GM18870 (cell line): ENCODE data around the gene CLEC3B.
"Not testable (repeated sequence)": the region's sequence is repeated elsewhere in the genome, so short reads cannot be mapped to it uniquely, and the experiment has no call there.

Experiments used
- ATAC-seq: cut with Tn5 transposase; IDR thresholded peaks from one replicate; pipeline ENCODE4 v1.9.1; 2021; ENCODE audit warnings: moderate library complexity; ENCODE audit not compliant: unreplicated experiment

CLEC3B gene

GRCh38 chr3:45034612-45035252 lies 8.6 kb downstream of the CLEC3B start:
- ATAC-seq: no peak

- ATAC-seq: no peak
Measured at GRCh38 chr3:45035441-45036301, 9.6 kb downstream of the CLEC3B start.

GRCh38 chr3:45037720-45038455 lies 11.8 kb downstream of the CLEC3B start:
- ATAC-seq: peak; percentile 51

- no peak for ATAC-seq
Measured at GRCh38 chr3:45041666-45042065, 15.6 kb downstream of the CLEC3B start.

GRCh38 chr3:45042162-45042561 lies 16.1 kb downstream of the CLEC3B start:
- no peak for ATAC-seq

- no peak for ATAC-seq
Measured at GRCh38 chr3:45043728-45044299, 17.7 kb downstream of the CLEC3B start.

GRCh38 chr3:45048244-45048643 lies 22.1 kb downstream of the CLEC3B start:
- no peak for ATAC-seq

GRCh38 chr3:45049807-45050206 lies 23.7 kb downstream of the CLEC3B start:
- no peak for ATAC-seq

- ATAC-seq: no peak
Measured at GRCh38 chr3:45051685-45052084, 25.6 kb downstream of the CLEC3B start.

- not testable (repeated sequence) for ATAC-seq
Measured at GRCh38 chr3:45053805-45054195, 27.7 kb downstream of the CLEC3B start.

- no peak for ATAC-seq
Measured at GRCh38 chr3:45054196-45054857, 28.2 kb downstream of the CLEC3B start.

GRCh38 chr3:45055032-45055410 lies 28.9 kb downstream of the CLEC3B start:
- no peak for ATAC-seq

GRCh38 chr3:45055411-45056143 lies 29.5 kb downstream of the CLEC3B start:
- no peak for ATAC-seq

- no peak for ATAC-seq
Measured at GRCh38 chr3:45056608-45057301, 30.7 kb downstream of the CLEC3B start.

GRCh38 chr3:45057557-45057956 lies 31.5 kb downstream of the CLEC3B start:
- ATAC-seq: no peak

GRCh38 chr3:45059132-45059531 lies 33.0 kb downstream of the CLEC3B start:
- no peak for ATAC-seq

- no peak for ATAC-seq
Measured at GRCh38 chr3:45060165-45060892, 34.2 kb downstream of the CLEC3B start.

GRCh38 chr3:45062697-45063070 lies 36.6 kb downstream of the CLEC3B start:
- ATAC-seq: no peak
